GM12892 (cell line): ENCODE results near the gene PSMA7.

ENCODE experiments used
- DNase-seq: peaks from one replicate; pipeline ENCODE4 v3.0.0; 2011; ENCODE audit not compliant: insufficient read length
- FAIRE-seq: peaks from 2 replicates; lab custom pipeline; 2011; peaks lifted over from hg19 to GRCh38; lab: Jason Lieb, UNC
- POLR2A ChIP-seq: IDR thresholded peaks from 2 replicates; pipeline ENCODE4 v1.6.1; 2011; ENCODE audit warnings: low read depth, low read length, control low read depth
- POLR2AphosphoS5 ChIP-seq: IDR thresholded peaks from 2 replicates; pipeline ENCODE4 v1.6.1; 2011; ENCODE audit warnings: low read depth, low read length, control low read depth
- TAF1 ChIP-seq: IDR thresholded peaks from 2 replicates; pipeline ENCODE4 v1.6.1; 2011; ENCODE audit warnings: low read depth, mild to moderate bottlenecking, control low read depth, low read length, borderline replicate concordance

Gene PSMA7

GRCh38 chr20:62168890-62169435 is 25.8 kb upstream of the PSMA7 start:
- TF ChIP-seq POLR2AphosphoS5 (no peak), TAF1 (no peak), POLR2A (no peak)
- no peak for FAIRE-seq
- no peak for DNase-seq

GRCh38 chr20:62168061-62168460 is 24.9 kb upstream of the PSMA7 start:
- DNase-seq (no peak), FAIRE-seq (no peak)
- no peak for TF ChIP-seq POLR2AphosphoS5
- no peak for TF ChIP-seq TAF1
- TF ChIP-seq POLR2A = no peak

- no peak for TF ChIP-seq POLR2A
- TF ChIP-seq POLR2AphosphoS5 = no peak
- no peak for TF ChIP-seq TAF1
- no peak for DNase-seq
- FAIRE-seq = no peak
Observed at GRCh38 chr20:62167474-62167873, 24.3 kb upstream of the PSMA7 start.

- FAIRE-seq (no peak), DNase-seq (no peak)
- TF ChIP-seq POLR2A = no peak
- no peak for TF ChIP-seq POLR2AphosphoS5
- TF ChIP-seq TAF1 = no peak
Observed at GRCh38 chr20:62165762-62166399, 22.7 kb upstream of the PSMA7 start.

GRCh38 chr20:62164879-62165761 is 21.9 kb upstream of the PSMA7 start:
- no peak for DNase-seq
- TF ChIP-seq TAF1 (no peak), POLR2AphosphoS5 (no peak), POLR2A (no peak)
- no peak for FAIRE-seq

GRCh38 chr20:62163986-62164762 is 21.0 kb upstream of the PSMA7 start:
- FAIRE-seq (no peak), DNase-seq (no peak)
- no peak for TF ChIP-seq TAF1
- TF ChIP-seq POLR2A = no peak
- TF ChIP-seq POLR2AphosphoS5 = no peak

GRCh38 chr20:62163485-62163865 is 20.3 kb upstream of the PSMA7 start:
- FAIRE-seq (no peak), DNase-seq (no peak)
- no peak for TF ChIP-seq POLR2AphosphoS5
- TF ChIP-seq POLR2A = no peak
- no peak for TF ChIP-seq TAF1

GRCh38 chr20:62162765-62163484 is 19.7 kb upstream of the PSMA7 start:
- FAIRE-seq = no peak
- TF ChIP-seq POLR2A (no peak), TAF1 (no peak), POLR2AphosphoS5 (no peak)
- no peak for DNase-seq

GRCh38 chr20:62161347-62161746 is 18.2 kb upstream of the PSMA7 start:
- no peak for FAIRE-seq

GRCh38 chr20:62160876-62161275 is 17.7 kb upstream of the PSMA7 start:
- no peak for TF ChIP-seq POLR2AphosphoS5
- no peak for TF ChIP-seq TAF1
- no peak for FAIRE-seq
- DNase-seq = no peak

More at GRCh38 chr20:62161347-62161746, 18.2 kb upstream of the PSMA7 start:
- no peak for TF ChIP-seq TAF1
- no peak for TF ChIP-seq POLR2AphosphoS5
- DNase-seq = no peak

- no peak for FAIRE-seq
- DNase-seq = no peak
Observed at GRCh38 chr20:62160253-62160652, 17.1 kb upstream of the PSMA7 start.

More at GRCh38 chr20:62160253-62160652, 17.1 kb upstream of the PSMA7 start:
- TF ChIP-seq TAF1 = no peak
- no peak for TF ChIP-seq POLR2A
- TF ChIP-seq POLR2AphosphoS5 = no peak
